ENCODE measurements around the gene GPR87. TPM values are rescaled to one million over a fixed set of nuclear protein-coding genes. Genes with fewer than 3 reads are reported as not detected.

GPR87 gene
- total and polyA plus RNA-seq, 2 donors (not counting 1 experiment from before 2014, with no cell fraction given): 0.05 to 0.17 TPM

- no peak for TF ChIP-seq EZH2 (IDR thresholded peaks at IDR 0.05; ENCODE audit: low read length, missing control alignments)
- no peak for TF ChIP-seq CTCF (conservative IDR thresholded peaks at IDR 0.05 in 1 of 2, IDR thresholded peaks at IDR 0.05 in 1 of 2; ENCODE audit: low read depth in 1 of 2, low read length in 2 of 2)
- Histone ChIP-seq H3K9me3 (ENCODE audit: control insufficient read depth, insufficient read depth, low read depth, low read length) (no peaks in the 10 kb centered on the region), H3K36me3 (ENCODE audit: control insufficient read depth, insufficient read depth, low read length) (no peaks in the 10 kb centered on the region), H3K9ac (ENCODE audit: insufficient read depth, low read length) (no peak overlapping the region), H3K4me1 (ENCODE audit: control insufficient read depth, extremely low read depth, insufficient read depth, low read length) (peaks cover 4% of the 10 kb centered on the region), H2AFZ (ENCODE audit: low read length) (peak overlapping the region; percentile 55), H3K27me3 (ENCODE audit: control insufficient read depth, insufficient read depth, low read length) (no peaks in the 10 kb centered on the region), H3K79me2 (ENCODE audit: control insufficient read depth, insufficient read depth, low read length) (no peaks in the 10 kb centered on the region), H3K4me2 (ENCODE audit: extremely low read depth, insufficient read depth, low read length) (peak overlapping the region; percentile 83), H4K20me1 (ENCODE audit: control insufficient read depth, extremely low read depth, insufficient read depth, low read length) (no peaks in the 10 kb centered on the region), H3K27ac (ENCODE audit: insufficient read depth, low read length) (peak overlapping the region; percentile 34), H3K4me3 (replicated peaks in 1 of 4; ENCODE audit: control extremely low read depth in 1 of 4, insufficient read depth in 1 of 4, low read depth in 3 of 4, low read length in 4 of 4) (peak overlapping the region in 3 of 4 experiments; percentile 12 to 37 (median 16))
- DNase-seq (ENCODE audit: low read depth in 2 of 2): peak; percentile 75 to 80
These were observed 29.2 kb upstream of the GPR87 start for GRCh38 chr3:151345859-151346258.

DNA sequence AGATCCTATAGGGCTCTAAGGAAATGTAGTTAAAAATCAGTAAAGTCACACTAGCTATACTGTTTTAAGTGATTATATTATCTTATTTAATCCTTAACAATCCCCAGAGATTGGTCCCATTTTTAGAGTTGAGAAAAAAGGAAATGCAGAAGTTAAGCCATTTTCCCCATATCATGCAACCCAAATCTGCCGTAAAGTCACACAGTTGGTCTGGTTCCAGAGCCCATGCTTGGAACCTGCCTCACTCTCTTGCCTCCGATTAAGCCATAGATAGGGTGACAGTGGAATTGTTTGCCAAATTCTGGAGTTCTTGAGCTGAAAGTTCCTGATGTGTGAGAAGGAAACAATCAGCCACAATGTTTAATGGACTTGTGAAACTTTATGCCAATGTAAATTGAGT lies 15.1 kb upstream of the GPR87 start:
- Histone ChIP-seq H4K20me1 (ENCODE audit: control insufficient read depth, extremely low read depth, insufficient read depth, low read length) (no peaks in the 10 kb centered on the region), H3K4me3 (replicated peaks in 1 of 4; ENCODE audit: control extremely low read depth in 1 of 4, insufficient read depth in 1 of 4, low read depth in 3 of 4, low read length in 4 of 4) (no peak overlapping the region), H3K36me3 (ENCODE audit: control insufficient read depth, insufficient read depth, low read length) (no peaks in the 10 kb centered on the region), H3K9me3 (ENCODE audit: control insufficient read depth, insufficient read depth, low read depth, low read length) (no peaks in the 10 kb centered on the region), H3K4me2 (ENCODE audit: extremely low read depth, insufficient read depth, low read length) (no peak overlapping the region), H2AFZ (ENCODE audit: low read length) (no peak overlapping the region), H3K27ac (ENCODE audit: insufficient read depth, low read length) (no peak overlapping the region), H3K9ac (ENCODE audit: insufficient read depth, low read length) (no peak overlapping the region), H3K27me3 (ENCODE audit: control insufficient read depth, insufficient read depth, low read length) (no peaks in the 10 kb centered on the region), H3K79me2 (ENCODE audit: control insufficient read depth, insufficient read depth, low read length) (no peaks in the 10 kb centered on the region), H3K4me1 (ENCODE audit: control insufficient read depth, extremely low read depth, insufficient read depth, low read length) (peaks cover 5% of the 10 kb centered on the region)
- TF ChIP-seq EZH2 (IDR thresholded peaks at IDR 0.05; ENCODE audit: low read length, missing control alignments) (no peak), CTCF (conservative IDR thresholded peaks at IDR 0.05 in 1 of 2, IDR thresholded peaks at IDR 0.05 in 1 of 2; ENCODE audit: low read depth in 1 of 2, low read length in 2 of 2) (no peak)
- no peak for DNase-seq (ENCODE audit: low read depth in 2 of 2)

- Histone ChIP-seq H3K4me1 (ENCODE audit: control insufficient read depth, extremely low read depth, insufficient read depth, low read length) (peaks cover 5% of the 10 kb centered on the region), H3K4me3 (replicated peaks in 1 of 4; ENCODE audit: control extremely low read depth in 1 of 4, insufficient read depth in 1 of 4, low read depth in 3 of 4, low read length in 4 of 4) (no peak overlapping the region), H3K36me3 (ENCODE audit: control insufficient read depth, insufficient read depth, low read length) (no peaks in the 10 kb centered on the region), H2AFZ (ENCODE audit: low read length) (no peak overlapping the region), H3K27ac (ENCODE audit: insufficient read depth, low read length) (no peak overlapping the region), H4K20me1 (ENCODE audit: control insufficient read depth, extremely low read depth, insufficient read depth, low read length) (no peaks in the 10 kb centered on the region), H3K4me2 (ENCODE audit: extremely low read depth, insufficient read depth, low read length) (no peak overlapping the region), H3K27me3 (ENCODE audit: control insufficient read depth, insufficient read depth, low read length) (no peaks in the 10 kb centered on the region), H3K9me3 (ENCODE audit: control insufficient read depth, insufficient read depth, low read depth, low read length) (no peaks in the 10 kb centered on the region), H3K79me2 (ENCODE audit: control insufficient read depth, insufficient read depth, low read length) (no peaks in the 10 kb centered on the region), H3K9ac (ENCODE audit: insufficient read depth, low read length) (no peak overlapping the region)
- DNase-seq (ENCODE audit: low read depth in 2 of 2): peak in 1 of 2 donors; percentile 62
- no peak for TF ChIP-seq CTCF (conservative IDR thresholded peaks at IDR 0.05 in 1 of 2, IDR thresholded peaks at IDR 0.05 in 1 of 2; ENCODE audit: low read depth in 1 of 2, low read length in 2 of 2)
- no peak for TF ChIP-seq EZH2 (IDR thresholded peaks at IDR 0.05; ENCODE audit: low read length, missing control alignments)
These were observed 14.3 kb upstream of the GPR87 start for GRCh38 chr3:151330899-151331298.
